Spleen (tissue), 11 donors: ENCODE results near the gene RBM18. TPM values are rescaled to one million over a fixed set of nuclear protein-coding genes. Genes with fewer than 3 reads are reported as not detected.

Experiments used
- DNase-seq: peaks from one replicate; pipeline ENCODE4 v3.0.0-alpha.2; 2020
- H3K27ac ChIP-seq, 8 donors: fragments of 200-600 bp; sonication (generic) in 7 of 8; 1 replicate in 4 of 8; 2 replicates in 4 of 8; pipeline versions ENCODE4 v1.5.0 to v1.8.0; 2016 to 2021; ENCODE audit warnings: inconsistent platforms in 4 of 8, mild to moderate bottlenecking in 4 of 8, moderate library complexity in 1 of 8
- H3K27me3 ChIP-seq, 7 donors: fragments of 200-600 bp; sonication (generic) in 6 of 7; replicated peaks in 1 of 7; 1 replicate in 4 of 7; 2 replicates in 3 of 7; pipeline versions ENCODE4 v1.5.0 to v1.8.0; 2016 to 2021; ENCODE audit warnings: inconsistent platforms in 3 of 7, mild to moderate bottlenecking in 1 of 7
- H3K36me3 ChIP-seq, 6 donors: fragments of 200-600 bp; sonication (generic) in 5 of 6; 1 replicate in 4 of 6; 2 replicates in 2 of 6; pipeline versions ENCODE4 v1.5.0 to v1.8.0; 2016 to 2021; ENCODE audit warnings: inconsistent platforms in 2 of 6
- H3K4me1 ChIP-seq, 6 donors: fragments of 200-600 bp; sonication (generic) in 5 of 6; 1 replicate in 3 of 6; 2 replicates in 3 of 6; pipeline versions ENCODE4 v1.5.0 to v1.8.0; 2016 to 2021; ENCODE audit warnings: inconsistent platforms in 3 of 6
- H3K4me3 ChIP-seq, 8 donors: fragments of 200-600 bp; sonication (generic) in 7 of 8; 1 replicate in 4 of 8; 2 replicates in 4 of 8; pipeline versions ENCODE4 v1.5.0 to v1.8.0; 2016 to 2021; ENCODE audit warnings: inconsistent platforms in 4 of 8, mild to moderate bottlenecking in 4 of 8, moderate library complexity in 2 of 8
- H3K9me3 ChIP-seq, 8 donors: fragments of 200-600 bp; sonication (generic) in 7 of 8; 1 replicate in 4 of 8; 2 replicates in 4 of 8; pipeline versions ENCODE4 v1.5.0 to v1.8.0; 2016 to 2021; ENCODE audit warnings: inconsistent platforms in 4 of 8
- CTCF ChIP-seq, 11 experiments: fragments of 200-600 bp in 7 of 11; fragments of 450-650 bp in 4 of 11; sonication (generic) in 4 of 11; IDR thresholded peaks in 8 of 11; conservative IDR thresholded peaks in 3 of 11; 1 replicate in 7 of 11; 2 replicates in 4 of 11; pipeline versions ENCODE4 v1.4.0 to v1.8.0; 2016 to 2021; ENCODE audit warnings: antibody characterized with exemption in 11 of 11, inconsistent platforms in 4 of 11, mild to moderate bottlenecking in 1 of 11
- POLR2A ChIP-seq, 3 donors: fragments of 450-650 bp; IDR thresholded peaks; one replicate each; pipeline ENCODE4 v1.5.1; 2017; ENCODE audit warnings: antibody characterized with exemption in 3 of 3, mild to moderate bottlenecking in 1 of 3
- POLR2AphosphoS5 ChIP-seq, 3 donors: sonication (generic); formaldehyde crosslinking; IDR thresholded peaks; one replicate each; pipeline ENCODE4 v1.5.1; 2017; ENCODE audit warnings: antibody characterized with exemption in 3 of 3
- WGBS, 5 donors: extraction: QIAGEN DNeasy Blood & Tissue Kit in 3 of 5; methylation state at CpG; one replicate each; pipeline versions ENCODE4 v1.1.5 to v1.1.7; 2013 to 2018; 5-methylcytosine and 5-hydroxymethylcytosine counted together
- intact Hi-C: fragments of 100-400 bp; cut with DNase I; formaldehyde crosslinking; loops from one replicate; pipeline ENCODE4 v1.15.0; 2023; ENCODE audit warnings: low total_unique reads
- polyA plus RNA-seq, 3 donors: library from polyadenylated mRNA; stranded (reverse); fragments of 200-250 nt; gene quantifications; one replicate each; pipeline ENCODE4 v1.2.1, GENCODE V29; 2013
- total RNA-seq, 7 donors: library from RNA; depleted of rRNA in 3 of 7; stranded (reverse); fragments of >200 nt in 3 of 7; fragmentation: NEBNext Ultra II Directional in 4 of 7; extraction: Animal tissue kit (Norgen Biotek cat#: 25700) in 4 of 7; gene quantifications; one replicate each; pipeline versions ENCODE4 v1.1.0 to v1.2.1, GENCODE V29; 2016 to 2021
- donor health status: healthy with polysubstance abuse.
- donor health status: DM: no; HTN: no; CAD: no; lungs with moderate emphysema.
- donor health status: DM: no; HTN: no; CAD: no.
- donor health status: Bipolar disorder and iron deficiency.
- donor health status: healthy.
- donor health status: DM: no; HTN: no; CAD: no.
- donor health status: DM: yes; HTN: yes; CAD: no.

RBM18 gene
- total and polyA plus RNA-seq, 10 donors, result 4.2 to 21.5 (median 11.2) TPM

- H3K4me1 ChIP-seq, result no peaks in the 10 kb centered on the region
- intact Hi-C loops, result no loop called here
- H3K27me3 ChIP-seq, result peaks cover 0 to 13% (median 0%) of the 10 kb centered on the region in 7 donors
- DNase-seq, result peak; percentile 66
- 74 to 85% (median 78%) methylated on average over 7 of the region's 7 CpGs for WGBS, 5 donors
- no peaks in the 10 kb centered on the region for H3K36me3 ChIP-seq
- peak in 1 of 3 donors; percentile 12 for TF ChIP-seq POLR2AphosphoS5 (IDR thresholded peaks at IDR 0.05)
- no peak for TF ChIP-seq POLR2A (IDR thresholded peaks at IDR 0.05)
- TF ChIP-seq CTCF (IDR thresholded peaks at IDR 0.05 in 8 of 11, conservative IDR thresholded peaks at IDR 0.05 in 3 of 11), result no peak
- H3K27ac ChIP-seq, result no peak overlapping the region
- H3K9me3 ChIP-seq, result no peaks in the 10 kb centered on the region
- no peak overlapping the region for H3K4me3 ChIP-seq
Observed at GRCh38 chr9:122200960-122201595, 63.6 kb downstream of the RBM18 start.

- WGBS, 5 donors, result 76 to 85% (median 80%) methylated on average over 4 of the region's 4 CpGs
- Histone ChIP-seq H3K4me3 (no peak overlapping the region), H3K27ac (no peak overlapping the region), H3K27me3 (peaks cover 0 to 13% (median 0%) of the 10 kb centered on the region in 7 donors), H3K4me1 (no peaks in the 10 kb centered on the region), H3K36me3 (no peaks in the 10 kb centered on the region), H3K9me3 (no peaks in the 10 kb centered on the region)
- TF ChIP-seq POLR2A (IDR thresholded peaks at IDR 0.05) (no peak), POLR2AphosphoS5 (IDR thresholded peaks at IDR 0.05) (no peak), CTCF (IDR thresholded peaks at IDR 0.05 in 8 of 11, conservative IDR thresholded peaks at IDR 0.05 in 3 of 11) (no peak)
- intact Hi-C loops, result no loop called here
- no peak for DNase-seq
Observed at GRCh38 chr9:122197882-122198281, 66.8 kb downstream of the RBM18 start.

GRCh38 chr9:122197426-122197825, 67.2 kb downstream of the RBM18 start:
- Histone ChIP-seq H3K27ac (no peak overlapping the region), H3K4me3 (no peak overlapping the region), H3K27me3 (peaks cover 0 to 13% (median 0%) of the 10 kb centered on the region in 7 donors), H3K9me3 (no peaks in the 10 kb centered on the region), H3K4me1 (no peaks in the 10 kb centered on the region), H3K36me3 (no peaks in the 10 kb centered on the region)
- TF ChIP-seq CTCF (IDR thresholded peaks at IDR 0.05 in 8 of 11, conservative IDR thresholded peaks at IDR 0.05 in 3 of 11) (no peak), POLR2A (IDR thresholded peaks at IDR 0.05) (no peak), POLR2AphosphoS5 (IDR thresholded peaks at IDR 0.05) (no peak)
- DNase-seq, result no peak
- intact Hi-C loops, result no loop called here
- WGBS, 5 donors, result 69 to 83% (median 78%) methylated on average over 7 of the region's 7 CpGs

GRCh38 chr9:122195875-122196274, 68.8 kb downstream of the RBM18 start:
- Histone ChIP-seq H3K27ac (no peak overlapping the region), H3K4me1 (no peaks in the 10 kb centered on the region), H3K9me3 (no peaks in the 10 kb centered on the region), H3K36me3 (no peaks in the 10 kb centered on the region), H3K27me3 (peaks cover 0 to 13% (median 0%) of the 10 kb centered on the region in 7 donors), H3K4me3 (no peak overlapping the region)
- TF ChIP-seq POLR2A (IDR thresholded peaks at IDR 0.05) (no peak), CTCF (IDR thresholded peaks at IDR 0.05 in 8 of 11, conservative IDR thresholded peaks at IDR 0.05 in 3 of 11) (no peak), POLR2AphosphoS5 (IDR thresholded peaks at IDR 0.05) (no peak)
- intact Hi-C loops, result no loop called here
- peak; percentile 38 for DNase-seq
- 82 to 93% (median 90%) methylated on average over 4 of the region's 4 CpGs for WGBS, 5 donors
